Calu3 (cell line): ENCODE data around the gene FOXP4. TPM values are rescaled to one million over a fixed set of nuclear protein-coding genes. Genes with fewer than 3 reads are reported as not detected.

Source experiments
- BruUV-seq: library from RNA; stranded (reverse); fragments of 400-500 nt; replicated peaks from 2 replicates; lab custom pipeline; 2021; lab: Mats Ljungman, UMichigan
- CTCF ChIA-PET: fragments of 300-600 bp; sonication (Branson Sonifier 250); formaldehyde crosslinking; loops from one replicate; lab custom pipeline; 2022; ENCODE audit warnings: antibody characterized with exemption; lab: Charles Lee
- DNase-seq: peaks from one replicate; pipeline ENCODE4 v3.0.0; 2022
- H3K27ac Mint-ChIP-seq: one replicate; pipeline ENCODE4 v1.8.0; 2022; ENCODE audit warnings: mixed read lengths; ENCODE audit not compliant: unreplicated experiment
- H3K27me3 Mint-ChIP-seq: one replicate; pipeline ENCODE4 v1.8.0; 2022; ENCODE audit warnings: mixed read lengths; ENCODE audit not compliant: unreplicated experiment
- H3K36me3 Mint-ChIP-seq: one replicate; pipeline ENCODE4 v1.8.0; 2022; ENCODE audit warnings: mild to moderate bottlenecking, moderate library complexity, mixed read lengths; ENCODE audit not compliant: insufficient read depth, unreplicated experiment
- H3K4me1 Mint-ChIP-seq: one replicate; pipeline ENCODE4 v1.8.0; 2022; ENCODE audit warnings: mild to moderate bottlenecking, low read depth, mixed read lengths; ENCODE audit not compliant: unreplicated experiment
- H3K4me3 Mint-ChIP-seq: one replicate; pipeline ENCODE4 v1.8.0; 2022; ENCODE audit warnings: mild to moderate bottlenecking, low read depth, moderate library complexity, mixed read lengths; ENCODE audit not compliant: unreplicated experiment
- H3K9me3 Mint-ChIP-seq: one replicate; pipeline ENCODE4 v1.8.0; 2022; ENCODE audit warnings: low read depth, mixed read lengths; ENCODE audit not compliant: unreplicated experiment
- intact Hi-C: fragments of 100-400 bp; cut with micrococcal nuclease; formaldehyde crosslinking; loops from one replicate; pipeline ENCODE4 v1.10.0; 2022; ENCODE audit not compliant: unreplicated experiment
- total RNA-seq: library from RNA; stranded (reverse); gene quantifications from 2 replicates; pipeline ENCODE4 v1.2.3, GENCODE V29; 2022
- TF ChIP-seq, protein P1 (sequence below): fragments of 200-600 bp; IDR thresholded peaks from one replicate; pipeline ENCODE4 v1.8.0; 2022; ENCODE audit warnings: antibody characterized with exemption; ENCODE audit not compliant: unreplicated experiment

Gene FOXP4
- total RNA-seq, 1 experiment from 2014 or later: 47.8 TPM

DNA sequence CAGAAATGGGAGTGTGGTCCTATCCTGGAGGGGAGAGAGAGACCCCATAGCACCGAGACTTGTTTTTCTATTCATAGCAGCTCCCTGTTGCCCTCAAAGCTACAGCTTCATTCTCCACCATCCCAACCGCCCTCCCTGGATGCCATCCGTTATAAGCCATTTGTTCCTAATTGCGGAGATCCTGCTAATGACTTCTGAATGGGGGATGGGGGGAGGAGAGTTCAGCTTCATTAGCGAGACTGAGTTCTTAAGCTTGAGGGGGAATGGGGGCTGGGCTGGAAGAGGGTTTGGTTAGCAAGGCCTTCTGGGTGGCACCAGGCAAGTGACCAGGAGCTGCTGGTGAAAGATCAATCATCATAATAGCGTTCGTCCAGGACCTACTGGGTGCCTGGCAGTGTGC, 27.1 kb downstream of the FOXP4 start:
- Mint-ChIP-seq H3K4me1 (peaks cover 14% of the 10 kb centered on the region), H3K9me3 (no peaks in the 10 kb centered on the region), H3K36me3 (no peaks in the 10 kb centered on the region), H3K27ac (no peak overlapping the region), H3K4me3 (no peak overlapping the region), H3K27me3 (no peaks in the 10 kb centered on the region)
- CTCF ChIA-PET: no interaction called here
- no peak for DNase-seq
- intact Hi-C loops: no loop called here
- TF ChIP-seq, protein P1, sequence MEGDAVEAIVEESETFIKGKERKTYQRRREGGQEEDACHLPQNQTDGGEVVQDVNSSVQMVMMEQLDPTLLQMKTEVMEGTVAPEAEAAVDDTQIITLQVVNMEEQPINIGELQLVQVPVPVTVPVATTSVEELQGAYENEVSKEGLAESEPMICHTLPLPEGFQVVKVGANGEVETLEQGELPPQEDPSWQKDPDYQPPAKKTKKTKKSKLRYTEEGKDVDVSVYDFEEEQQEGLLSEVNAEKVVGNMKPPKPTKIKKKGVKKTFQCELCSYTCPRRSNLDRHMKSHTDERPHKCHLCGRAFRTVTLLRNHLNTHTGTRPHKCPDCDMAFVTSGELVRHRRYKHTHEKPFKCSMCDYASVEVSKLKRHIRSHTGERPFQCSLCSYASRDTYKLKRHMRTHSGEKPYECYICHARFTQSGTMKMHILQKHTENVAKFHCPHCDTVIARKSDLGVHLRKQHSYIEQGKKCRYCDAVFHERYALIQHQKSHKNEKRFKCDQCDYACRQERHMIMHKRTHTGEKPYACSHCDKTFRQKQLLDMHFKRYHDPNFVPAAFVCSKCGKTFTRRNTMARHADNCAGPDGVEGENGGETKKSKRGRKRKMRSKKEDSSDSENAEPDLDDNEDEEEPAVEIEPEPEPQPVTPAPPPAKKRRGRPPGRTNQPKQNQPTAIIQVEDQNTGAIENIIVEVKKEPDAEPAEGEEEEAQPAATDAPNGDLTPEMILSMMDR: no peak
- no TSS peak for BruUV-seq

DNA sequence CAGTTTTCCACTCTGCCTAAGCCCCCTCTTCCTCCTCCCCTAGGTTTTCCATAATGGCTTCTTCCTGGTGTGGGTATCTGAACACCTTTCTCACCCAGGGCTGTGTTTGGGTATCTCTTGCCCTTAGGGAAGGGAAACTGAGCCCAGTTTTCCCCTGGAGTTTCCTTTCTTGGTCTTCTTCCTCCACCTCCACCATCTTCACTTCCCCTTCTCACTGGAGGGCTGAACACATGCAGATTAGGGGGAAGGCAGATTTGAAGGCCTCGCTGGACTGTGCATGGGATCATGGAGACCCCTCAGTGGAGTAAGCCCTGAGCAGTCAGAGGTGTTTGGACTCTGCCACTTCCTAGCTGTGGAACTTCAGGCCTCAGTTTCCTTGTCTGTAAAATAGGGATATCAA, 27.8 kb downstream of the FOXP4 start:
- Mint-ChIP-seq H3K27me3 (no peaks in the 10 kb centered on the region), H3K4me1 (peaks cover 21% of the 10 kb centered on the region), H3K27ac (no peak overlapping the region), H3K9me3 (no peaks in the 10 kb centered on the region), H3K4me3 (no peak overlapping the region), H3K36me3 (no peaks in the 10 kb centered on the region)
- CTCF ChIA-PET: no interaction called here
- intact Hi-C loops: no loop called here
- no peak for DNase-seq
- BruUV-seq: no TSS peak
- TF ChIP-seq, protein P1: no peak

DNA sequence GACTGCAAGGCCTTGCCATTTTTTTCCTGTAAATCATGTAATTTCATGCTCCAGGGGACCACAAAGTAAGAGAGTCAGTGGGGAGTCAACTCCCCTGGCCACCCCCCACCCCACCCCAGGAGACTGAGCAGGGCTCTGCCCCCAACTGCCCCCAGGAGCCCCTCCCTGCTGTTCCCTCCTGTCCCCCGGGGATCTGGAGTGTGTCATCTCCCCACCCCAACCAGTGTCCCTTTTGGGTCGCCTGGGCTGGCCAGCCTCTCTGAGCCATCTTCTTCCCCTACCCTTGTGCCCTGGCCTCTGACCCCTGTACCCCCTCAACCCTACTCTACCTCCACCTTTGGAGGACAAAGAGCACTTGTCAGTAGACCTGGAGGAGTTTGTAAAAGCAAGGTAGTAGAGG, 29.4 kb downstream of the FOXP4 start:
- no peak overlapping the region for H3K4me3 Mint-ChIP-seq
- H3K27me3 Mint-ChIP-seq: no peaks in the 10 kb centered on the region
- H3K27ac Mint-ChIP-seq: no peak overlapping the region
- H3K36me3 Mint-ChIP-seq: peaks cover 9% of the 10 kb centered on the region
- TF ChIP-seq, protein P1: no peak
- CTCF ChIA-PET: no interaction called here
- intact Hi-C loops: no loop called here
- BruUV-seq: no TSS peak
- no peaks in the 10 kb centered on the region for H3K9me3 Mint-ChIP-seq
- H3K4me1 Mint-ChIP-seq: peaks cover 24% of the 10 kb centered on the region
- DNase-seq: no peak

DNA sequence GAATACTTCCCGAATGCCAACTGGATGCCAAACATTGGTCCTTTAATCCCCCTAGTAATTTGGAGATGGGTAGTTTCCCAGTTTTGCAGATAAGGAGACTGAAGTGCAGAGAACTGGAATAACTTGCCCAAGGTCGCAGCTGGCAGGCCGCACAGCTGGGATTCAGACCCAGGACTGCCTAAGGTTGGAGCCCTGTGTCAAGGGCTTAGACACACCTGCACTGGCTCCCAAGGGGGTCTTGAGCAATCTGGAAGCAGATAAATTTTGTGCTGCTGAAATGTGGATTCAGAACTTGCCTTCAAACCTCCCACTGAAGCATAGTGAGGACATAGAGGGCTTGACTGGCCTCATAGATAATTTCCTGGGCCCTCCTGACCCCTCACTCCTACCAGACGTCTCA, 30.5 kb downstream of the FOXP4 start:
- H3K27me3 Mint-ChIP-seq: no peaks in the 10 kb centered on the region
- no peak for DNase-seq
- H3K4me1 Mint-ChIP-seq: peaks cover 24% of the 10 kb centered on the region
- CTCF ChIA-PET: no interaction called here
- no TSS peak for BruUV-seq
- H3K9me3 Mint-ChIP-seq: no peaks in the 10 kb centered on the region
- TF ChIP-seq, protein P1: no peak
- intact Hi-C loops: no loop called here
- no peak overlapping the region for H3K27ac Mint-ChIP-seq
- no peak overlapping the region for H3K4me3 Mint-ChIP-seq
- H3K36me3 Mint-ChIP-seq: peaks cover 10% of the 10 kb centered on the region
